Vagina (tissue), 2 donors: ENCODE data around the gene ZBTB16.

Experiments
- CTCF ChIP-seq, 3 experiments: fragments of 450-650 bp in 2 of 3; fragments of 200-600 bp in 1 of 3; sonication (generic) in 1 of 3; IDR thresholded peaks; one replicate each; pipeline ENCODE4 v1.5.1; 2017 to 2019; ENCODE audit warnings: antibody characterized with exemption in 3 of 3, mild to moderate bottlenecking in 2 of 3, moderate library complexity in 2 of 3
- POLR2A ChIP-seq, 2 donors: fragments of 450-650 bp; IDR thresholded peaks; one replicate each; pipeline ENCODE4 v1.6.1; 2017; ENCODE audit warnings: antibody characterized with exemption in 2 of 2, mild to moderate bottlenecking in 2 of 2, moderate library complexity in 2 of 2

- no peak for TF ChIP-seq CTCF (IDR thresholded peaks at IDR 0.05)
- no peak for TF ChIP-seq POLR2A (IDR thresholded peaks at IDR 0.05)
Observed at GRCh38 chr11:114158421-114158820, 98.9 kb downstream of the ZBTB16 start.
